ENCODE results near the gene TRPM3.
"Not testable (repeated sequence)": the region's sequence is repeated elsewhere in the genome, so short reads cannot be mapped to it uniquely, and the experiment has no call there.

Gene TRPM3

DNA sequence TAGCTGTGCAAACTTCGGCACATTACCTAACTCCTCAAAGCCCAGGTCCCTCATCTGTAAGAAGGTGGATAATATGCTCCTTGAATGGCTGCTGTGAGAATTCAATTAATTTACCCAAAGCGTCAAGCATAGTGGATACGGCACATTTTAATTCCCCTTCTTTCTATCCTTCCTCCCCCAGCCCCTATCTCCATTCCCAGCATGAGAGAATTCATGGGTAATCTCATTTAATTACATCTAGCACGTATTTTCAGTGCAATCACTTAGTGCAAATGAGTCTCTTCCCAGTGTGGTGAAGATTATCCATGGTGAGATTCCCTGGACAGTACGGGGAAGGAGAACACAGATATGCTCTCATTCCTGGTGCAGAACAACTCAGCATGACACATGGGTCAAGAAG lies 145.6 kb downstream of the TRPM3 start:
- no peak overlapping the region for H3K4me3 Mint-ChIP-seq
- no peaks in the 10 kb centered on the region for H3K4me1 Mint-ChIP-seq (ENCODE audit: low read depth in 2 of 2)
- ATAC-seq (replicated peaks) (no peak), DNase-seq (no peak)
- H3K27me3 Mint-ChIP-seq: no peaks in the 10 kb centered on the region
- H3K9me3 Mint-ChIP-seq: peaks cover 0 to 8% of the 10 kb centered on the region in 2 donors
- no peak overlapping the region for H3K27ac Mint-ChIP-seq
- H3K36me3 Mint-ChIP-seq (ENCODE audit: insufficient read depth): no peaks in the 10 kb centered on the region

DNA sequence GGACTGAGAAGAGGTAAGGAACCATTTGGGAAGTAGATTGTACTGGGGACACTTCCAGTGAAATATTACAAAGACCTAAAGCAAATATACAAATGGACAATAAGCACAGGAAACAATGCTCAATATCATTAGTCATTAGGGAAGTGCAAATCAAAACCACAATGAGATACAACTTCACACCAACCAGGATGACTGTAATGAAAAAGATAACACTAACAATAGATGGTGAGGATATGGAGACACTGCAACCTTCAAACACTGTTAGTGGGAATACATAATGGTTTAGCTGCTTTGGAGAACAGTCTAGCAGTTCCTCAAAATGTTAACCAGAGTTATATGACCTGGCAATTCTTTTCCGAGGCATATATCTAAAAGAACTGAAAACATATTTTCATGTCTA lies 149.7 kb downstream of the TRPM3 start:
- Mint-ChIP-seq H3K9me3 (no peaks in the 10 kb centered on the region), H3K4me3 (no peak overlapping the region), H3K36me3 (ENCODE audit: insufficient read depth) (no peaks in the 10 kb centered on the region), H3K27ac (no peak overlapping the region), H3K4me1 (ENCODE audit: low read depth in 2 of 2) (no peaks in the 10 kb centered on the region), H3K27me3 (no peaks in the 10 kb centered on the region)
- ATAC-seq (replicated peaks) (no peak), DNase-seq (no peak)

DNA sequence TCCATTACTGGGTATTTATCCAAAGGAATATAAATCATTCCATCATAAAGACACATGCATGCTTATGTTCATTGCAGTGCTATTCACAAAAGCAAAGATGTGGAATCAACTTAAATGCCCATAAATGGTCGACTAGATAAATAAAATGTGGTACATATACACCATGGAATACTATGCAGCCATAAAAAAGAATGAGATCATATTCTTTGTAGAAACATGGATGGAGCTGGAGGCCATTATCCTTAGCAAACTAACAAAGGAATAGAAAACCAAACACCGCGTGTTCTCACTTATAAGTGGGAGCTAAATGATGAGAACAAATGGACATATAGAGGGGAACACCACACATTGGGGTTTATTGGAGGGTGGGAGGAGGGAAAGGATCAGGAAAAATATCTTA lies 155.0 kb downstream of the TRPM3 start:
- H3K4me1 Mint-ChIP-seq (ENCODE audit: low read depth in 2 of 2); ATAC-seq (replicated peaks); DNase-seq; H3K27ac Mint-ChIP-seq; H3K27me3 Mint-ChIP-seq; H3K9me3 Mint-ChIP-seq; H3K36me3 Mint-ChIP-seq (ENCODE audit: insufficient read depth); H3K4me3 Mint-ChIP-seq: not testable (repeated sequence)

DNA sequence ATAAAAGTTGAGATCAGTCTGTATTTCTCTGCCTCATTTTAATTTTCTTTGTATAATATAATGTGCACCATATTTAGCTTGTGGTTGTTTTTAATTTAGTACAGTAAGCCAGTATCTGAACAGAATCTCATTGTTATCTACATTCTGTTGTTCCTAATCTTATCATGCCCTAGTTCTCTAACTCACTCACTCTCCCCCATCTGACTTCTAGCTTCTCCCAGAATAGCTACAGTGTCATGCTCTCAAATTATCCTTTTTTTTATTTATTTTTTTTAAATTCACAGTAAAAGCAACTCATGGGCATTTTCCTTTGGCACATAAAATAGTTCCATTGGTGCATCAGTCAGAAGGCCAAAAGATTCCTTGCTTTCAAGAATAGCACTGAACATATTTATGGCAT lies 156.6 kb downstream of the TRPM3 start:
- H3K9me3 Mint-ChIP-seq: no peaks in the 10 kb centered on the region
- H3K27ac Mint-ChIP-seq: no peak overlapping the region
- DNase-seq (no peak), ATAC-seq (replicated peaks) (no peak)
- no peaks in the 10 kb centered on the region for H3K27me3 Mint-ChIP-seq
- H3K4me3 Mint-ChIP-seq: no peak overlapping the region
- H3K4me1 Mint-ChIP-seq (ENCODE audit: low read depth in 2 of 2): no peaks in the 10 kb centered on the region
- no peaks in the 10 kb centered on the region for H3K36me3 Mint-ChIP-seq (ENCODE audit: insufficient read depth)

DNA sequence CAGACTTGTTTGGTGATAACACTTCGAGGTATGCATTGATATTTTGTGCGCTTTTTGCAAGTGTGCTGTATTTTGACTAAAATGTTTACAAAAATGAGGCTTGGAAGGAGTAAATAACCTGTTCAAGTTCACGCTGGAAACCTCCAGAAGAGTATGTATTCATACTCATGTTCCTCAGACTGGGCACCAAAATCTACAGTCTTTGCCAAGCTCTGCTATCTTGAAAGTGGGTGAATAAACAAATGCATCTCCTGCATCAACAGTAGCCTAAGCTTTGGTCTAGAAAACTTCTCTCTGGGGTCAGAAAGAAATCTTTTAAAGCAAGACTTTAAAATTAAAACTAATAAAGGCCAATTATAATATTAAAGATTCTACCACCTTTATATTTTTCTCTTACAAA lies 157.9 kb downstream of the TRPM3 start:
- ATAC-seq (replicated peaks) (no peak), DNase-seq (no peak)
- H3K4me3 Mint-ChIP-seq: no peak overlapping the region
- no peaks in the 10 kb centered on the region for H3K4me1 Mint-ChIP-seq (ENCODE audit: low read depth in 2 of 2)
- H3K36me3 Mint-ChIP-seq (ENCODE audit: insufficient read depth): no peaks in the 10 kb centered on the region
- H3K27me3 Mint-ChIP-seq: no peaks in the 10 kb centered on the region
- H3K27ac Mint-ChIP-seq: no peak overlapping the region
- H3K9me3 Mint-ChIP-seq: no peaks in the 10 kb centered on the region

DNA sequence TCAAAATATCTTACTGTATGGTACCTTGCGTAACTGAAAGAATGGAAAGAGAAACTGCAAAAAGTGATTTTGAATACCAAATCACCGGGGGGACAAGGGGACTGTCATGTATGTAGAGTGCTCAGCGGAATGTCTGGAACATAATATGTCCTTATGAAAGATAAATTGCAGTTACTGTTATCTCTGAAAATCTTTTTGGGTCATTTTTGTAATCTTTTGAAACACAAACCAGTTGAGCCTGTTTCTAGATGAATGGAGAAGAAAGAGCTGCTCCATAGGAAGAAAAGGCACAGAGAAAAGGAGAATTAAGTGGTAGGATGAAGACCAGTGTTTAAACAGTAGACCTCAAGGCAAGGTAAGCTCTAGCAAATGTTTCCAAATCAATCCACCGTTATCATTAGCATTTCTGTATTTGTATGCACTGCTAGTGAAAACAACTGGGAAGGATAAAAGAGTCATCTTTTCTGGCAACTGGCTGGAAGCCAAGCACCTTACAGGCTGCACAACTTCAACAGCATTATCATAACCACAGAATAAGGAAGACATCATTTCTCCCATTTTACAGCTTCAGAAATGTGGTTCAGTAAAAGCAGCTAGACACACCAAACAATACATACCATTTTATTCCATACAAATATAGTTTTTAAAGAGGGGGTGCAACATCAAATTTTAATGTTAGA lies 158.5 kb downstream of the TRPM3 start:
- ATAC-seq (replicated peaks): no peak
- H3K4me3 Mint-ChIP-seq: no peak overlapping the region
- H3K36me3 Mint-ChIP-seq (ENCODE audit: insufficient read depth): no peaks in the 10 kb centered on the region
- no peak for DNase-seq
- H3K27me3 Mint-ChIP-seq: no peaks in the 10 kb centered on the region
- H3K27ac Mint-ChIP-seq: no peak overlapping the region
- no peaks in the 10 kb centered on the region for H3K4me1 Mint-ChIP-seq (ENCODE audit: low read depth in 2 of 2)
- H3K9me3 Mint-ChIP-seq: no peaks in the 10 kb centered on the region

DNA sequence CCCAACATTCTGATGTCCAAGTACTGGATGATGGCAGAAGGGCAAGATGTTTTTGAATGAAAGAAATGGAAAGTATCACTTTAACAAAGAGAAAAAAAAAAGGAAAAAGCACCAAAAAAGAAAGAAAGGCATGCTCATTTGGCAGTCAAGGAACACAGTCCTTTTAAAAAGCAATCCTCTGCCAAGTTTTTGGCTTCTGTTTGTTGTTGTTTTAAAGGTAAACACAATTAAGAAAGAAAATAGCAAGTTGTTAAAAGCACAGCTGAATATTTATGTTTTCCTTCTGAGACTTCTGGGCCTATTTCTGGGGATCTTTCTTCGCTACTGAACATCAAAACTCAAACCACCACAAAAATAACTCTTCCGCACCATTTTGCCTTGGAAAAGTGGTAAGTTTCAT lies 162.1 kb downstream of the TRPM3 start:
- H3K27ac Mint-ChIP-seq: no peak overlapping the region
- ATAC-seq (replicated peaks): no peak
- no peaks in the 10 kb centered on the region for H3K36me3 Mint-ChIP-seq (ENCODE audit: insufficient read depth)
- H3K9me3 Mint-ChIP-seq: no peaks in the 10 kb centered on the region
- no peak for DNase-seq
- H3K4me1 Mint-ChIP-seq (ENCODE audit: low read depth in 2 of 2): no peaks in the 10 kb centered on the region
- H3K27me3 Mint-ChIP-seq: no peaks in the 10 kb centered on the region
- H3K4me3 Mint-ChIP-seq: no peak overlapping the region

DNA sequence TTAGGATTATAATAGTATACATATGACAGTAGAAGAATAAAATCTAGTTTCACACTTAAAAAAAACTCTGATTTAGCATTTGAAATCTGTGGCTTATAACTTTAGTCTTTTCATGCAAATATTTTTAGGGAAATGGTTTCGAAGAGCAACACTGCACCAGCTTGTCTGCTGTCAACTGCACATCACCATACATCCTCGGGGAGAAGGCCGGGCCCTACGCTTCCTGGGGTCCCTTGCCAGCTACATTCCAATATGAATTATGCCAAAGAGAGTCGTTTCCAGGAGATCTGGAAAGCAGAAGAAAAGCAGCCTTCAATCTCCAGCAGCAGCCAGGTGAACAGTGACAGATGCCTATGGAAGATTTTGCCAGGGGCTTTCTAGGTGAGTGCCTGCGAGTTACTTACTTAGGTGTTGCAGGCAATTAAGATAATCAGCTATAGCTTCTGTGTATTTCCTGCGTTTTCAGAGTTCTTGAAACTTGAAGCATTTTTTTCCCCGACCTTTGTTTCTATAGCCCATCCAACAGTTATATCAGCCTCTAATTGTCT lies 166.8 kb downstream of the TRPM3 start:
- ATAC-seq (replicated peaks): no peak
- no peak overlapping the region for H3K4me3 Mint-ChIP-seq
- H3K9me3 Mint-ChIP-seq: no peaks in the 10 kb centered on the region
- no peaks in the 10 kb centered on the region for H3K36me3 Mint-ChIP-seq (ENCODE audit: insufficient read depth)
- H3K27ac Mint-ChIP-seq: no peak overlapping the region
- no peaks in the 10 kb centered on the region for H3K27me3 Mint-ChIP-seq
- no peak for DNase-seq
- H3K4me1 Mint-ChIP-seq (ENCODE audit: low read depth in 2 of 2): no peaks in the 10 kb centered on the region

DNA sequence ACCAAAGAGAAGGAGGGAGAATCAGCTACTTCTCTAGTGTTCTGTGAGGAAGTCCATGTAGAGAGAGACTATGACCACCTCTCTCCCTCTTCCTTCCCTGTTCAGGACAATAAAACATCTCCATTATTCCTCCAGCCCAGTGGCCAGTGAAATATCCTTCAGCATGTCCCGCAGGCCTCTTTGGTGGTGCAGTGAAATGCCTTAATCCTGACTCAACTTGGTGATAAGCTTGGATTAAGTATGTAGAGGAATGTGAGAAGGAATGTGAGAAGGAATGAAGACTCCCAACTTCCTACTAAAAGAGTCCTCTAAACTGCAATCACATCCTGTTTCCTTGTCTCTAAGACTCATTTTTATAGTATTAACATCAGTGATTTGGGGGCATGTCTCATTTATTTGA lies 167.3 kb downstream of the TRPM3 start:
- H3K27ac Mint-ChIP-seq: no peak overlapping the region
- no peak for ATAC-seq (replicated peaks)
- H3K4me1 Mint-ChIP-seq (ENCODE audit: low read depth in 2 of 2): no peaks in the 10 kb centered on the region
- no peaks in the 10 kb centered on the region for H3K36me3 Mint-ChIP-seq (ENCODE audit: insufficient read depth)
- H3K27me3 Mint-ChIP-seq: no peaks in the 10 kb centered on the region
- no peaks in the 10 kb centered on the region for H3K9me3 Mint-ChIP-seq
- H3K4me3 Mint-ChIP-seq: no peak overlapping the region
- DNase-seq: no peak

DNA sequence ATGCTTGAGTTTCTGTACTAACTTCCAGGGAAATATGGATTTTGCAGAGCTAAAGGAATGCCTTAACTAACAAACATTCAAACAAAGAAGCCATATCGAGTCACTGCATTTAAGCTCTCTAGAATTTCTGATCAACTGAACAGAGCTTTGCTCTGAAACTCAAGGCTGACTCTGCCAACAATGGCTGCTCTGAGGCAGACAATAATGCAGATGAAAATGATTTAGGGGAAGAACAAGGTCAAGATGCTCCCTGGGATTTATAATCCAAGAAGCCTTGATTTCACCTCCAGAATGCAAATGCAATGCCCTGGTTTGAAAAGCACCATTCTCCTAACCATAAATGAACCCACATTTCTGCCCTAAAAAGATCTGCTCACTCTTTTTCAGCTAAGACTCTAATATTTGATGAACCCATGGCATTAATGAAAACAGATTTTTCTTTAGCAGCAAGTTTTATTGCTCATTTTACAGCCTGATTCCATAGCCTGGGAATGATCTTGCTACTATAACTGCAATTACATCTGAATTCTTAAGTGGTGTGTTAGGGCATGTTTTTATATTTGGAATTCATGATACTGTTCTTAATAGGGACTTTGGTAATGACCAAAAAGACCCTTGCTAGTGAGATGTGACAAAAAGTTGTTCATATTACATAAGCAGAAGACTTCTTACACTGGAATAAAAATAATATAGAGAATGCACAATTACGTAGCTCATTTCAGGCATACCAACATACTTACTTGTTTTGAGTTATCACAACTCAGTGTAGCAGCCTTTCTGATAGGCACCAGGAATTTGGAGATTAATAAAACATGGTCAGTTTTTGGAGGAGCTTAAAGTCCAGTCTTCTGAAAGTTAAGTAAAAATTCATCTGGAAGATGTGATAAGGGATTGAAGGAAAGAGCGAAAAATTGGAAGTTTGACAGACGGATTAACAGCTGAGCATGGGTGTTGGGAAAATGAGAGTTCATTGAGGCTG lies 169.4 kb downstream of the TRPM3 start:
- no peak for DNase-seq

DNA sequence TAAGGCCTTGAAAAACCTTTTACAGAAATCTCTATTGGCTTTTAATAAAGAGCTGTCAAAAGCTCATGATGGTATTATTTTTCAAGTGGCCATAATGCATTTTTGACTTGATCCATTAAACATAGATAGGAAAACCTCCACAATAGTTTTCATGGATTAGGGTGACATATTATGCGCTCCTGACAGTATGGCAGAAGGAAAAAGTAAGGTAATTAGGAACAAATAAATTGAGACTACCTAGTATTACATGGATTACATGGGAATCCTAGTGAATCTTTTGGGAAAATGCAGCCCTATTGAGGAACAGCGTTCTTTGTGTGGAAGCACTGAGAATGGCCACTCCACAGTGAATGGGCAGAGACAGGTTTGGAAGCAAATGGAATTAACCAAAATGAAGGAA lies 171.2 kb downstream of the TRPM3 start:
- H3K9me3 Mint-ChIP-seq: no peaks in the 10 kb centered on the region
- DNase-seq (no peak), ATAC-seq (replicated peaks) (no peak)
- H3K27me3 Mint-ChIP-seq: peaks cover 0 to 6% of the 10 kb centered on the region in 2 donors
- H3K36me3 Mint-ChIP-seq (ENCODE audit: insufficient read depth): no peaks in the 10 kb centered on the region
- H3K4me3 Mint-ChIP-seq: no peak overlapping the region
- H3K27ac Mint-ChIP-seq: no peak overlapping the region
- no peaks in the 10 kb centered on the region for H3K4me1 Mint-ChIP-seq (ENCODE audit: low read depth in 2 of 2)

More for the DNA sequence above, 169.4 kb downstream of the TRPM3 start:
- Mint-ChIP-seq H3K27me3 (no peaks in the 10 kb centered on the region), H3K9me3 (no peaks in the 10 kb centered on the region), H3K4me3 (no peak overlapping the region), H3K36me3 (ENCODE audit: insufficient read depth) (no peaks in the 10 kb centered on the region), H3K4me1 (ENCODE audit: low read depth in 2 of 2) (no peaks in the 10 kb centered on the region), H3K27ac (no peak overlapping the region)
- ATAC-seq (replicated peaks): no peak

DNA sequence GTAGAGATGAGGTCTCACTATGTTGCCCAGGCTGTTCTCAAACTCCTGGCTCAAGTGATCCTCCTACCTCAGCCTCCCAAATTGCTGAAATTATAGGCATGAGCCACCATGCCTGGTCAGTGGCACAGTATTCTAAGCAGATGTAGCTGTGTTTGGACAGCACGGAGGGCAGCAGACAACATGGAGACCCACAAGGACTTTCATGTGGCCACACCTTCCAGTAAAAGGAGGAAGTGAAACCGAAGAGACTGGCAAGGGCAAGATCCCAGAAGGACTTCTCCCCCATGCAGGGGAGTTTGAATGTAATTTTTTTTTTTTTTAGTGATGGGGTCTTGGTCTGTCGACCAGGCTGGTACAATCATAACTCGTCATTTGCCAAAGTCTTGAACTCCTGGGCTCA lies 172.2 kb downstream of the TRPM3 start:
- Mint-ChIP-seq H3K27ac (no peak overlapping the region), H3K4me3 (no peak overlapping the region), H3K4me1 (ENCODE audit: low read depth in 2 of 2) (no peaks in the 10 kb centered on the region)

DNA sequence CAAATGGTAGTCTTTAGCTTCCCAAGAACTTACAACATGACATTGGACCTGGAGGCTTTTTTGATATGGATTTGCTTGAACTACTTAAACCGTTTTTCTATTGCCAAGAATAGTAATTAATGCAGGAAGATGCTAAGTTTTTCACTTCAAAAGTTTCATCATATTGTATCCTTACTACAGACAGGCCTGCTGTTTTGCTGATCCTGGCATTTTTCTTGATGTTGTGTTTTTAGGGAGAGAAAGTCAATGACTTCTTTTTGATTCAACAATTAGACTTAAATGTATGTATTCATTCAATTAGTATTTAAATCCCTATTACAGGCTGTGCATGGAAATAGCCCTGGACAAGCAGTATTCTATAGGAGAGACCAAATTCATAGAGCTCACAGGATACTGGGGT lies 172.7 kb downstream of the TRPM3 start:
- no peak for DNase-seq
- Mint-ChIP-seq H3K27me3 (peaks cover 0 to 14% of the 10 kb centered on the region in 2 donors), H3K9me3 (no peaks in the 10 kb centered on the region), H3K36me3 (ENCODE audit: insufficient read depth) (no peaks in the 10 kb centered on the region), H3K27ac (no peak overlapping the region), H3K4me1 (ENCODE audit: low read depth in 2 of 2) (no peaks in the 10 kb centered on the region), H3K4me3 (no peak overlapping the region)
- ATAC-seq (replicated peaks): no peak

More for the DNA sequence above, 172.2 kb downstream of the TRPM3 start:
- no peaks in the 10 kb centered on the region for H3K9me3 Mint-ChIP-seq
- peaks cover 0 to 9% of the 10 kb centered on the region in 2 donors for H3K27me3 Mint-ChIP-seq
- no peak for DNase-seq
- ATAC-seq (replicated peaks): no peak
- no peaks in the 10 kb centered on the region for H3K36me3 Mint-ChIP-seq (ENCODE audit: insufficient read depth)

DNA sequence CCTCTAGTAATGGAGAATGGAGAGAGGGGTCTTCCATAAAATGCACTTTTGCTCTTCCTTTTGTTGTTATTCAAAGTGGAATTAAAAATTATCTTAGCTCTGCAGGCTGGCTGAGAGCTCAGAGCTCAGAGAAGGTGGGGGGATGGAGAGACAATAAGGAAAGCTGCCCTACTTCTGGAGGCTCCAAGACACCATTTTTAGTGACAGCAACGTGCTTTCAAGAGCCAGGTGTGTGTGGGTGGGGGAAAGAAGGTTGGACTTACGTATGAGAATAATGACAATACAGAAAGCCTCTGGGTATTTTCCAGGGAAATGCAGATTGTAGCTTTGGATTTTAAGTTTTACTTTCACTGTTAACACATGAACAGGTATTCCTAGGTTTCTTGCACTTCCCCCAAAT lies 173.9 kb downstream of the TRPM3 start:
- Mint-ChIP-seq H3K4me3 (no peak overlapping the region), H3K4me1 (ENCODE audit: low read depth in 2 of 2) (no peaks in the 10 kb centered on the region), H3K9me3 (no peaks in the 10 kb centered on the region), H3K27me3 (peaks cover 0 to 15% of the 10 kb centered on the region in 2 donors), H3K27ac (no peak overlapping the region), H3K36me3 (ENCODE audit: insufficient read depth) (no peaks in the 10 kb centered on the region)
- DNase-seq (no peak), ATAC-seq (replicated peaks) (no peak)
